Stimulated activated CD4-positive, alpha-beta T cell treated with anti-CD3 and anti-CD28 coated beads, Interleukin-4, amount 100 ng/mL, for 1 hour (primary cell): ENCODE data around the gene IQSEC1.

Source experiments
- DNase-seq: peaks from one replicate; pipeline ENCODE4 v3.0.0-alpha.2; 2020

Gene IQSEC1

GRCh38 chr3:13046569-13047274 lies 26.5 kb downstream of the IQSEC1 start:
- DNase-seq = no peak

- no peak for DNase-seq
Measured at GRCh38 chr3:13045904-13046568, 27.2 kb downstream of the IQSEC1 start.

- no peak for DNase-seq
Measured at GRCh38 chr3:13045241-13045903, 27.9 kb downstream of the IQSEC1 start.

GRCh38 chr3:13044496-13045240 lies 28.6 kb downstream of the IQSEC1 start:
- DNase-seq = no peak

GRCh38 chr3:13043656-13044055 lies 29.6 kb downstream of the IQSEC1 start:
- no peak for DNase-seq

GRCh38 chr3:13042715-13043271 lies 30.4 kb downstream of the IQSEC1 start:
- no peak for DNase-seq

GRCh38 chr3:13042127-13042701 lies 31.0 kb downstream of the IQSEC1 start:
- DNase-seq = no peak

- no peak for DNase-seq
Measured at GRCh38 chr3:13041113-13041776, 32.0 kb downstream of the IQSEC1 start.

- no peak for DNase-seq
Measured at GRCh38 chr3:13040361-13041074, 32.7 kb downstream of the IQSEC1 start.

- no peak for DNase-seq
Measured at GRCh38 chr3:13039213-13039896, 33.9 kb downstream of the IQSEC1 start.

- DNase-seq = no peak
Measured at GRCh38 chr3:13037458-13038117, 35.6 kb downstream of the IQSEC1 start.

- DNase-seq = no peak
Measured at GRCh38 chr3:13034861-13035260, 38.4 kb downstream of the IQSEC1 start.

GRCh38 chr3:13034109-13034800 lies 39.0 kb downstream of the IQSEC1 start:
- DNase-seq = no peak

GRCh38 chr3:13032206-13032605 lies 41.0 kb downstream of the IQSEC1 start:
- DNase-seq = no peak

GRCh38 chr3:13031621-13032020 lies 41.6 kb downstream of the IQSEC1 start:
- no peak for DNase-seq

- no peak for DNase-seq
Measured at GRCh38 chr3:13030684-13031083, 42.5 kb downstream of the IQSEC1 start.

GRCh38 chr3:13028010-13028821 lies 45.0 kb downstream of the IQSEC1 start:
- no peak for DNase-seq

GRCh38 chr3:13027154-13027553 lies 46.1 kb downstream of the IQSEC1 start:
- no peak for DNase-seq

- DNase-seq = no peak
Measured at GRCh38 chr3:13026534-13026933, 46.7 kb downstream of the IQSEC1 start.
